Sciatic nerve (tissue), 1 donor: ENCODE measurements around the gene RAB3B. TPM values are rescaled to one million over a fixed set of nuclear protein-coding genes. Genes with fewer than 3 reads are reported as not detected.

ENCODE experiments used
- total RNA-seq: library from RNA; stranded (reverse); fragmentation: NEBNext Ultra II Directional; extraction: Animal tissue kit (Norgen Biotek cat#: 25700); gene quantifications from one replicate; pipeline ENCODE4 v1.2.1, GENCODE V29; 2021
- donor health status: DM: no; HTN: no; CAD: no.

Gene RAB3B
- total RNA-seq, 1 donor from 2014 or later = 0.22 TPM

Other genes starting within 250 kb of the RAB3B start
- gene NRDC, start 112.0 kb downstream of the RAB3B start, total RNA-seq = 161 TPM
- gene KTI12, start 43.1 kb upstream of the RAB3B start, total RNA-seq = 4.8 TPM
- gene TXNDC12, start 64.5 kb upstream of the RAB3B start, total RNA-seq = 37.4 TPM
- 35.0 TPM for gene BTF3L4, start 65.6 kb upstream of the RAB3B start, total RNA-seq
- gene ZFYVE9, start 151.4 kb upstream of the RAB3B start, total RNA-seq = 35.8 TPM